PC-9 (cell line): Measurements from ENCODE around the gene OR6B2. TPM values are rescaled to one million over a fixed set of nuclear protein-coding genes. Genes with fewer than 3 reads are reported as not detected.

Experiments
- BruUV-seq: library from RNA; stranded (reverse); fragments of 400-500 nt; replicated peaks from 2 replicates; lab custom pipeline; 2021; lab: Mats Ljungman, UMichigan
- CTCF ChIA-PET: fragments of 300-600 bp; sonication (Branson Sonifier 250); formaldehyde crosslinking; loops from one replicate; lab custom pipeline; 2022; ENCODE audit warnings: antibody characterized with exemption; lab: Charles Lee
- POLR2A ChIA-PET: fragments of 300-600 bp; sonication (Branson Sonifier 250); formaldehyde crosslinking; loops from one replicate; lab custom pipeline; 2022; ENCODE audit warnings: antibody characterized with exemption; ENCODE audit not compliant: unreplicated experiment; lab: Charles Lee
- DNase-seq, 2 experiments: peaks; one replicate each; pipeline versions ENCODE4 v3.0.0 to v3.0.0-alpha.2; 2015 to 2022; ENCODE audit warnings: mixed read lengths in 1 of 2
- H2AFZ ChIP-seq: fragments of 200-600 bp; sonication (generic); 2 replicates; pipeline ENCODE4 v1.8.1; 2017; ENCODE audit warnings: antibody characterized with exemption
- H3F3A ChIP-seq: fragments of 200-600 bp; sonication (generic); 2 replicates; pipeline ENCODE4 v1.8.1; 2017; ENCODE audit warnings: antibody characterized with exemption, mild to moderate bottlenecking, low read depth; ENCODE audit not compliant: insufficient read depth
- H3K27ac ChIP-seq: fragments of 200-600 bp; sonication (generic); 2 replicates; pipeline ENCODE4 v1.6.1; 2016; ENCODE audit warnings: mixed run types
- H3K27me3 ChIP-seq: fragments of 200-600 bp; sonication (generic); 2 replicates; pipeline ENCODE4 v1.6.1; 2016; ENCODE audit warnings: low read depth, mixed run types; ENCODE audit not compliant: insufficient read depth
- H3K36me3 ChIP-seq: fragments of 200-600 bp; sonication (generic); 2 replicates; pipeline ENCODE4 v1.6.1; 2016; ENCODE audit warnings: low read depth, mixed run types
- H3K4me1 ChIP-seq: fragments of 200-600 bp; sonication (generic); replicated peaks from 2 replicates; pipeline ENCODE4 v1.6.1; 2016; ENCODE audit warnings: mixed run types; ENCODE audit not compliant: insufficient read depth
- H3K4me2 ChIP-seq: fragments of 200-600 bp; sonication (generic); 2 replicates; pipeline ENCODE4 v1.6.1; 2017; ENCODE audit warnings: mixed run types
- H3K4me3 ChIP-seq: fragments of 200-600 bp; sonication (generic); 2 replicates; pipeline ENCODE4 v1.6.1; 2016; ENCODE audit warnings: mixed run types
- H3K79me2 ChIP-seq: fragments of 200-600 bp; sonication (generic); 2 replicates; pipeline ENCODE4 v1.6.1; 2017; ENCODE audit warnings: low read depth, mixed run types
- H3K9me2 ChIP-seq: fragments of 200-600 bp; sonication (generic); 2 replicates; pipeline ENCODE4 v1.8.1; 2017; ENCODE audit warnings: mild to moderate bottlenecking; ENCODE audit not compliant: insufficient read depth
- H3K9me3 ChIP-seq: fragments of 200-600 bp; sonication (generic); 2 replicates; pipeline ENCODE4 v1.8.1; 2016; ENCODE audit warnings: low read depth; ENCODE audit not compliant: insufficient read depth
- H4K20me1 ChIP-seq: fragments of 200-600 bp; sonication (generic); 2 replicates; pipeline ENCODE4 v1.8.1; 2017; ENCODE audit not compliant: insufficient read depth
- EZH2 ChIP-seq: fragments of 200-600 bp; sonication (generic); IDR thresholded peaks from 2 replicates; pipeline ENCODE4 v1.8.0; 2017; ENCODE audit warnings: antibody characterized with exemption, low read depth
- intact Hi-C: fragments of 100-400 bp; cut with micrococcal nuclease; formaldehyde crosslinking; loops from one replicate; pipeline ENCODE4 v1.10.0; 2022; ENCODE audit not compliant: unreplicated experiment
- total RNA-seq: library from RNA; stranded (reverse); gene quantifications from 2 replicates; pipeline ENCODE4 v1.2.3, GENCODE V29; 2021
- TF ChIP-seq, protein P1 (sequence below): fragments of 200-600 bp; sonication (generic); conservative IDR thresholded peaks from 2 replicates; pipeline ENCODE4 v1.6.1; 2017; ENCODE audit warnings: mixed run types, antibody characterized with exemption, mild to moderate bottlenecking, moderate library complexity

Gene OR6B2
- total RNA-seq, 1 experiment from 2014 or later = not detected

DNA sequence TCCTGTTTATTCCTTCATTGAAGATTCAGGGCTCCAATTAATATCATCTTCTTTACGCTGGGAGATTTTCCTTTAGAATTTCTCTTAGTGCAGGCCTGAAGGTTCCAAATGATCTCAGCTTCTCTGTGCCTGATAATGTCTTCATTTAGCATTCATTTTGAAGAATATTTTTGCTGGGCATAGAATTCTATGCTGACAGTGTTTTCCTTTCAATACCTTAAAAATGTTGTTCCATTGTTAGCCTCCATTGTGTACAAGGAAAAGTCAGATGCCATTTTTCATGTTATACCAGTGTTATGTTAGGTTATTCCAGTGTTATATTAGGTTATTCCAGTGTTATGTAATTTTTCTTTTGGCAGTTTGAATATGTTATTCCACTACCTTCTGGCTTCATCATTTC, 38.0 kb upstream of the OR6B2 start:
- no peak overlapping the region for H2AFZ ChIP-seq
- H3K79me2 ChIP-seq = no peaks in the 10 kb centered on the region
- H3K27me3 ChIP-seq = peaks cover 72% of the 10 kb centered on the region
- H3K9me3 ChIP-seq = no peaks in the 10 kb centered on the region
- no peak overlapping the region for H3K4me2 ChIP-seq
- no peaks in the 10 kb centered on the region for H3K36me3 ChIP-seq
- no peaks in the 10 kb centered on the region for H3F3A ChIP-seq
- no TSS peak for BruUV-seq
- POLR2A ChIA-PET = no interaction called here
- CTCF ChIA-PET = no interaction called here
- TF ChIP-seq EZH2 = no peak
- TF ChIP-seq, protein P1, sequence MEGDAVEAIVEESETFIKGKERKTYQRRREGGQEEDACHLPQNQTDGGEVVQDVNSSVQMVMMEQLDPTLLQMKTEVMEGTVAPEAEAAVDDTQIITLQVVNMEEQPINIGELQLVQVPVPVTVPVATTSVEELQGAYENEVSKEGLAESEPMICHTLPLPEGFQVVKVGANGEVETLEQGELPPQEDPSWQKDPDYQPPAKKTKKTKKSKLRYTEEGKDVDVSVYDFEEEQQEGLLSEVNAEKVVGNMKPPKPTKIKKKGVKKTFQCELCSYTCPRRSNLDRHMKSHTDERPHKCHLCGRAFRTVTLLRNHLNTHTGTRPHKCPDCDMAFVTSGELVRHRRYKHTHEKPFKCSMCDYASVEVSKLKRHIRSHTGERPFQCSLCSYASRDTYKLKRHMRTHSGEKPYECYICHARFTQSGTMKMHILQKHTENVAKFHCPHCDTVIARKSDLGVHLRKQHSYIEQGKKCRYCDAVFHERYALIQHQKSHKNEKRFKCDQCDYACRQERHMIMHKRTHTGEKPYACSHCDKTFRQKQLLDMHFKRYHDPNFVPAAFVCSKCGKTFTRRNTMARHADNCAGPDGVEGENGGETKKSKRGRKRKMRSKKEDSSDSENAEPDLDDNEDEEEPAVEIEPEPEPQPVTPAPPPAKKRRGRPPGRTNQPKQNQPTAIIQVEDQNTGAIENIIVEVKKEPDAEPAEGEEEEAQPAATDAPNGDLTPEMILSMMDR = no peak
- intact Hi-C loops = loop anchor here (10.0 kb wide), 2 partner anchors 387 to 497 kb away; partner anchors contain the start of genes DUSP28 and RNPEPL1
- no peaks in the 10 kb centered on the region for H4K20me1 ChIP-seq
- 0 out of 2 replicates have a peak, but pooled peaks cover 6% of the 10 kb centered on the region for H3K4me1 ChIP-seq
- H3K27ac ChIP-seq = no peak overlapping the region
- no peaks in the 10 kb centered on the region for H3K9me2 ChIP-seq
- no peak overlapping the region for H3K4me3 ChIP-seq
- DNase-seq = no peak

DNA sequence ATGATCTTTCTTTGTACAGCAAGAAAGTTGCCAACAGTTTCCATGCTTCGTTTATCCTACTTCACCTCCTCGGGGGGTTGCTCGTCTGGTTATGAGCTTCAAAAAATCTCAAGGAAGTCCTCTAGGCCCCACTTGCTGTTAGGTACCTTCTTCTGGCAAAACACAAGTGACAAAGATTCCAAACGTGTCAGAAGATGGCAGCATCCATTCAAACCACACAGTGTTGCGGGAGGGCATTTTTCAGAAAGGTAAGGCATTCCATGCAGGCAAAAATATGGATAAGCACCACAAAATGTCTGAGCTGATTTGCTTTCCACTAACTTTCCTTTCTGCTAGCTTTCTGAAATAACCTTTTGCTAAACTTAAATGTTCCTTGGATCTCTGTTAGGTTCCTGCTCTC, 36.3 kb upstream of the OR6B2 start:
- no peak for DNase-seq
- no peak overlapping the region for H3K4me2 ChIP-seq
- CTCF ChIA-PET = no interaction called here
- no peak overlapping the region for H3K27ac ChIP-seq
- H2AFZ ChIP-seq = no peak overlapping the region
- no peaks in the 10 kb centered on the region for H3K9me3 ChIP-seq
- TF ChIP-seq, protein P1 = no peak
- no peak for TF ChIP-seq EZH2
- H3F3A ChIP-seq = no peaks in the 10 kb centered on the region
- BruUV-seq = no TSS peak
- H3K27me3 ChIP-seq = peaks cover 71% of the 10 kb centered on the region
- intact Hi-C loops = loop anchor here (10.0 kb wide), 2 partner anchors 388 to 498 kb away; partner anchors contain the start of genes DUSP28 and RNPEPL1
- no peak overlapping the region for H3K4me3 ChIP-seq
- no peaks in the 10 kb centered on the region for H3K36me3 ChIP-seq
- no peaks in the 10 kb centered on the region for H4K20me1 ChIP-seq
- H3K79me2 ChIP-seq = no peaks in the 10 kb centered on the region
- POLR2A ChIA-PET = no interaction called here
- no peaks in the 10 kb centered on the region for H3K9me2 ChIP-seq
- H3K4me1 ChIP-seq = 0 out of 2 replicates have a peak, but pooled peaks cover 6% of the 10 kb centered on the region

DNA sequence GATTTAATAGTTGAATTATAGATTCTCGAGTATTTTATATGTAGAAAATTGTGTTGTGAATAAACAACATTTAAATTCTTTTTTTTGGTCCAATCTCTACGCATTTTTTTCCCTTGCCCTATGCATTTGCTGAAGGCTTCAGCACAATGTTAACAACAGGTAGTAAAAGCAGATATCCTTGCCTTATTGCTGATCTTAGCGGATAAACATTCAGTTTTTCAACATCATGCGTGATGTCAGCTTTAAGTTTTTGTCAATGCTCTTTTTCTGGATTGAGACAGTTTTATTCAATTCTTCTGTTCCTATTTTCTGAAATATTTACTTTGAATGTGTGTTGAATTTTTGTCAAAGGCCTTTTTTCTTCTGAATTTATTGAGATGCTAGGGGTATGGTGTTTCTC, 34.7 kb upstream of the OR6B2 start:
- H3K4me2 ChIP-seq = no peak overlapping the region
- intact Hi-C loops = loop anchor here (10.0 kb wide), 2 partner anchors 390 to 500 kb away; partner anchors contain the start of genes DUSP28 and RNPEPL1
- H2AFZ ChIP-seq = no peak overlapping the region
- no peaks in the 10 kb centered on the region for H3K9me2 ChIP-seq
- H3K4me3 ChIP-seq = no peak overlapping the region
- no peak for DNase-seq
- H3K27me3 ChIP-seq = peaks cover 78% of the 10 kb centered on the region
- CTCF ChIA-PET = no interaction called here
- H3K9me3 ChIP-seq = no peaks in the 10 kb centered on the region
- H3K79me2 ChIP-seq = no peaks in the 10 kb centered on the region
- no peaks in the 10 kb centered on the region for H4K20me1 ChIP-seq
- H3K36me3 ChIP-seq = no peaks in the 10 kb centered on the region
- no peaks in the 10 kb centered on the region for H3F3A ChIP-seq
- POLR2A ChIA-PET = no interaction called here
- TF ChIP-seq, protein P1 = no peak
- no peak for TF ChIP-seq EZH2
- H3K27ac ChIP-seq = no peak overlapping the region
- H3K4me1 ChIP-seq = 0 out of 2 replicates have a peak, but pooled peaks cover 4% of the 10 kb centered on the region
- BruUV-seq = no TSS peak
